Measurements from ENCODE around the gene NR2C2. TPM values are rescaled to one million over a fixed set of nuclear protein-coding genes. Genes with fewer than 3 reads are reported as not detected.
"Not testable (repeated sequence)": the region's sequence is repeated elsewhere in the genome, so short reads cannot be mapped to it uniquely, and the experiment has no call there.

The NR2C2 gene
- total RNA-seq, 1 experiment from 2014 or later, result 38.5 TPM

GRCh38 chr3:14997941-14998340, 50.6 kb downstream of the NR2C2 start:
- no peak overlapping the region for H3K23ac ChIP-seq (ENCODE audit: insufficient read length, low read depth, low read length)
- H3K27me3 ChIP-seq (ENCODE audit: insufficient read depth, low read length), result no peaks in the 10 kb centered on the region
- Mint-ChIP-seq H3K36me3 (ENCODE audit: insufficient read depth in 1 of 3, low read depth in 3 of 3) (peaks cover 17 to 27% (median 24%) of the 10 kb centered on the region in 3 experiments; a peak in 6 of 7 replicates), H3K27ac (no peak overlapping the region), H3K4me3 (no peak overlapping the region), H3K9me3 (peaks cover 4 to 5% of the 10 kb centered on the region in 2 experiments), H3K27me3 (ENCODE audit: low read depth) (no peaks in the 10 kb centered on the region), H3K4me1 (peaks cover 0 to 3% of the 10 kb centered on the region in 2 experiments; a peak in 1 of 4 replicates)
- no peak overlapping the region for H3K9ac ChIP-seq (ENCODE audit: extremely low read depth, insufficient read length, low read length)
- no peaks in the 10 kb centered on the region for H4K20me1 ChIP-seq (ENCODE audit: control insufficient read depth, insufficient read depth, insufficient read length)
- H2BK15ac ChIP-seq (ENCODE audit: low read depth, low read length), result no peak overlapping the region
- H3K9me3 ChIP-seq (ENCODE audit: control insufficient read depth, low read depth, low read length), result no peaks in the 10 kb centered on the region
- TF ChIP-seq, protein P1, sequence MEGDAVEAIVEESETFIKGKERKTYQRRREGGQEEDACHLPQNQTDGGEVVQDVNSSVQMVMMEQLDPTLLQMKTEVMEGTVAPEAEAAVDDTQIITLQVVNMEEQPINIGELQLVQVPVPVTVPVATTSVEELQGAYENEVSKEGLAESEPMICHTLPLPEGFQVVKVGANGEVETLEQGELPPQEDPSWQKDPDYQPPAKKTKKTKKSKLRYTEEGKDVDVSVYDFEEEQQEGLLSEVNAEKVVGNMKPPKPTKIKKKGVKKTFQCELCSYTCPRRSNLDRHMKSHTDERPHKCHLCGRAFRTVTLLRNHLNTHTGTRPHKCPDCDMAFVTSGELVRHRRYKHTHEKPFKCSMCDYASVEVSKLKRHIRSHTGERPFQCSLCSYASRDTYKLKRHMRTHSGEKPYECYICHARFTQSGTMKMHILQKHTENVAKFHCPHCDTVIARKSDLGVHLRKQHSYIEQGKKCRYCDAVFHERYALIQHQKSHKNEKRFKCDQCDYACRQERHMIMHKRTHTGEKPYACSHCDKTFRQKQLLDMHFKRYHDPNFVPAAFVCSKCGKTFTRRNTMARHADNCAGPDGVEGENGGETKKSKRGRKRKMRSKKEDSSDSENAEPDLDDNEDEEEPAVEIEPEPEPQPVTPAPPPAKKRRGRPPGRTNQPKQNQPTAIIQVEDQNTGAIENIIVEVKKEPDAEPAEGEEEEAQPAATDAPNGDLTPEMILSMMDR (conservative IDR thresholded peaks at IDR 0.05), result no peak
- H4K91ac ChIP-seq (ENCODE audit: insufficient read length, low read depth, low read length), result no peak overlapping the region
- peaks cover 5% of the 10 kb centered on the region for H3K79me1 ChIP-seq (ENCODE audit: insufficient read depth, low read depth, low read length, poor library complexity, severe bottlenecking)
- no peak for DNase-seq
- no peaks in the 10 kb centered on the region for H3K23me2 ChIP-seq (ENCODE audit: insufficient read length, low read depth, low read length, poor library complexity, severe bottlenecking)
- no peak overlapping the region for H2BK5ac ChIP-seq (ENCODE audit: insufficient read length, low read length)
- H4K5ac ChIP-seq (ENCODE audit: insufficient read length, low read depth, low read length), result no peak overlapping the region
- H2AK5ac ChIP-seq (ENCODE audit: insufficient read length, low read length), result no peak overlapping the region
- WGBS (ENCODE audit: extremely low coverage, insufficient read length, low lambda C conversion rate), result no CpG with 5 or more reads among the region's 1 CpG
- peaks cover 5% of the 10 kb centered on the region for H3K79me2 ChIP-seq (ENCODE audit: insufficient read depth, low read length)
- H3K4me1 ChIP-seq (ENCODE audit: insufficient read depth, low read length), result no peaks in the 10 kb centered on the region
- no peak overlapping the region for H2BK120ac ChIP-seq (ENCODE audit: low read depth, low read length, poor library complexity, severe bottlenecking)
- no peak overlapping the region for H2BK12ac ChIP-seq (ENCODE audit: insufficient read length, low read depth, low read length)
- H3K56ac ChIP-seq (ENCODE audit: insufficient read length, low read depth, low read length), result no peak overlapping the region
- H3K4me2 ChIP-seq (ENCODE audit: insufficient read depth, insufficient read length, low read length), result no peak overlapping the region
- no peak overlapping the region for H2AFZ ChIP-seq (ENCODE audit: low read length)
- no peak overlapping the region for H3K14ac ChIP-seq (ENCODE audit: insufficient read depth, low read length)
- H2BK20ac ChIP-seq (ENCODE audit: low read depth, low read length, poor library complexity, severe bottlenecking), result no peak overlapping the region
- no peak overlapping the region for H3T11ph ChIP-seq (ENCODE audit: low read length)
- H3K18ac ChIP-seq (ENCODE audit: insufficient read length, low read depth, low read length), result no peak overlapping the region
- no peak overlapping the region for H3K4ac ChIP-seq (ENCODE audit: low read depth, low read length)
- H4K8ac ChIP-seq (replicated peaks; ENCODE audit: insufficient read length, low read depth, low read length), result no peak overlapping the region
- H3K27ac ChIP-seq (ENCODE audit: insufficient read length, low read depth, low read length), result no peak overlapping the region

- Mint-ChIP-seq H3K4me1 (peaks cover 5 to 13% of the 10 kb centered on the region in 2 experiments), H3K36me3 (ENCODE audit: insufficient read depth in 1 of 3, low read depth in 3 of 3) (peaks cover 21 to 37% (median 30%) of the 10 kb centered on the region in 3 experiments; a peak in 6 of 7 replicates)
- H3K4ac ChIP-seq (ENCODE audit: low read depth, low read length); H3T11ph ChIP-seq (ENCODE audit: low read length); H3K79me2 ChIP-seq (ENCODE audit: insufficient read depth, low read length); H2AFZ ChIP-seq (ENCODE audit: low read length); H3K14ac ChIP-seq (ENCODE audit: insufficient read depth, low read length); H2BK120ac ChIP-seq (ENCODE audit: low read depth, low read length, poor library complexity, severe bottlenecking); DNase-seq; H4K5ac ChIP-seq (ENCODE audit: insufficient read length, low read depth, low read length); H3K9me3 Mint-ChIP-seq; H3K79me1 ChIP-seq (ENCODE audit: insufficient read depth, low read depth, low read length, poor library complexity, severe bottlenecking); H3K4me2 ChIP-seq (ENCODE audit: insufficient read depth, insufficient read length, low read length); H3K23me2 ChIP-seq (ENCODE audit: insufficient read length, low read depth, low read length, poor library complexity, severe bottlenecking); H2BK12ac ChIP-seq (ENCODE audit: insufficient read length, low read depth, low read length); H3K9me3 ChIP-seq (ENCODE audit: control insufficient read depth, low read depth, low read length); H3K23ac ChIP-seq (ENCODE audit: insufficient read length, low read depth, low read length); H3K4me1 ChIP-seq (ENCODE audit: insufficient read depth, low read length); H4K8ac ChIP-seq (replicated peaks; ENCODE audit: insufficient read length, low read depth, low read length); H2AK5ac ChIP-seq (ENCODE audit: insufficient read length, low read length); H3K27ac Mint-ChIP-seq; H2BK5ac ChIP-seq (ENCODE audit: insufficient read length, low read length); H3K27me3 ChIP-seq (ENCODE audit: insufficient read depth, low read length); H4K91ac ChIP-seq (ENCODE audit: insufficient read length, low read depth, low read length); H3K9ac ChIP-seq (ENCODE audit: extremely low read depth, insufficient read length, low read length); H3K56ac ChIP-seq (ENCODE audit: insufficient read length, low read depth, low read length); H3K18ac ChIP-seq (ENCODE audit: insufficient read length, low read depth, low read length); H2BK15ac ChIP-seq (ENCODE audit: low read depth, low read length); H3K27me3 Mint-ChIP-seq (ENCODE audit: low read depth); H3K27ac ChIP-seq (ENCODE audit: insufficient read length, low read depth, low read length); H3K4me3 Mint-ChIP-seq; H2BK20ac ChIP-seq (ENCODE audit: low read depth, low read length, poor library complexity, severe bottlenecking); H4K20me1 ChIP-seq (ENCODE audit: control insufficient read depth, insufficient read depth, insufficient read length): not testable (repeated sequence)
- no CpG with 5 or more reads among the region's 6 CpGs for WGBS (ENCODE audit: extremely low coverage, insufficient read length, low lambda C conversion rate)
These were observed 51.8 kb downstream of the NR2C2 start for GRCh38 chr3:14999182-14999581.

Data from H9 (cell line).